SH-SY5Y (cell line): ENCODE measurements around the gene CPN1.

ENCODE experiments used
- GATA2 ChIP-seq: IDR thresholded peaks from 2 replicates; pipeline ENCODE4 v1.6.1; 2011; ENCODE audit warnings: mild to moderate bottlenecking, low read depth, low read length
- GATA3 ChIP-seq: IDR thresholded peaks from 2 replicates; pipeline ENCODE4 v1.6.1; 2011; ENCODE audit warnings: low read depth, mild to moderate bottlenecking, low read length, moderate library complexity

CPN1 gene

DNA sequence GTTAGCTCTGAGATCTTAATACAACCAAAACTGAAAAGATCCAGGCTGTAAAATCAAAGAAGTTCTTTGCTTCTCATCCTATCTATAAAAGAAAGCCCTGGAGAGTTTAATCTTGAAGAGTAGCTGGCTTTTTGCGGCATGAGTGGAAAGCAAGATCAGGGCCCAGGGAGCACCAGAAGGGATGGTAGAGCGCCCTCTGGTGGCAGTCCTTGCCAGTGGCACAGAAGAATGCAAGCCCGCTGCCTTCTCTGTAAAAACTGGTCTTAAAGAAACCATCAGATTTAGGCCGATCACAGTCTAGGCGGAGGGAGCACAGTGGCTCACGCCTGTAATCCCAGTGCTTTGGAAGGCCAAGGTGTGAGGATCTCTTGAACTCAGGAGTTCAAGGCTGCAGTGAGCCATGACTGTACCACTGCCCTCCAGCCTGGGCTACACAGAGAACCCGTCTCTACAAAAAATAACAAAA, 35.6 kb downstream of the CPN1 start:
- no peak for TF ChIP-seq GATA2
- no peak for TF ChIP-seq GATA3

DNA sequence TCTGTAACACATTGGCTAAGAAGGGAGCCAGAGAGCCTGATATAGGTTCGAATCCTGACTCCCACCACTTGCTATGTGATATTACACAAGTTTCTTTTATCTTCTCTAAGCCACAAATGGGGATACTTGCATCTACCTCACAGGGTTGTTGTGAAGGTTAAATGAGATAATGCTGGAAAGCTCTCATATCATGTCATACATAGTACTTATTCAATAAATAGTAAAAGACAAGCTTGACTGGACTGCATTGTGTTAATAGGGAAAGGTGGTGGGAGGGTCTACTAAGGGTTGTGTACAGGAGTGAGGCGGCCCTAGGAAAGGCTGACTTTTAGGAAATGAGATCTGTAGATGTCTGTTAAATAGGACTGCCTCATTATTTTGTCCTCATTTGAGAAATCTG, 36.1 kb downstream of the CPN1 start:
- TF ChIP-seq GATA2, result no peak
- no peak for TF ChIP-seq GATA3

DNA sequence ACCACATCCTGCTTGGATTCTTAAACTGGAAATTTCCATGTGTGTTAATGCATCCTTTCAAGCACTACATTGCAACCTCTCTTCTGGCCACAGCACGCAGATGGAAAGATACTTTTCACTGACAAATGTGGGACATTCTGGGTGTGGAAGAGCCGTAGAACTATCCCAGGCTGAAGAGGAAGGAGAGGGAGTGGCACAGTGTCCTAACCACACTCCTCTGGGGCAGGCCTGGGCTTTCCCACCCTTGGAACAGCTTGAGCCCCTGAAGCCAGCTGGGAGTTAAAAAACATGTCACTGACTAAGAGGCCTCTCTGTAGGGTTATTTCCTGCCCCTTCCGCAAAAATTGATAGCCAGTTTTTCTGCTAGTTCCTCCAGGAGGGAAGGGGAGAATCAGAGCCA, 37.9 kb downstream of the CPN1 start:
- TF ChIP-seq GATA2 (no peak), GATA3 (no peak)

DNA sequence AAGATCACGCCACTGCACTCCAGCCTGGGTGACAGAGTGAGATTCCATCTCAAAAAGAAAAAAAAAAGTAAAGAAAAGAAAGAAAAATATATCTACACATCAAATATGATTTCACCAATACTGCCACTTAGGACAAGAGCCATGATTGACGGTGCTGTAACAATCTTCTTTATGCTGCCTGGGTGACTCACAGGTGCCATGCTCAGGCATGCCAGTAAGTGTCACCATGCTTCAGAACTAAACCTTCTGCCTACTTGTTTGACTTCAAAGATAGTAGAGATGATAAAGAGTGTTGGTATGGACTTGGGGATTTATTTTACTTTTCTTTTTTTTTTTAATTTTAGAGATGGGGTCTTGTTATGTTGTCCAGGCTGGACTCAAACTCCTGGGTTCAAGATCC, 38.3 kb downstream of the CPN1 start:
- TF ChIP-seq GATA3, result no peak
- no peak for TF ChIP-seq GATA2

DNA sequence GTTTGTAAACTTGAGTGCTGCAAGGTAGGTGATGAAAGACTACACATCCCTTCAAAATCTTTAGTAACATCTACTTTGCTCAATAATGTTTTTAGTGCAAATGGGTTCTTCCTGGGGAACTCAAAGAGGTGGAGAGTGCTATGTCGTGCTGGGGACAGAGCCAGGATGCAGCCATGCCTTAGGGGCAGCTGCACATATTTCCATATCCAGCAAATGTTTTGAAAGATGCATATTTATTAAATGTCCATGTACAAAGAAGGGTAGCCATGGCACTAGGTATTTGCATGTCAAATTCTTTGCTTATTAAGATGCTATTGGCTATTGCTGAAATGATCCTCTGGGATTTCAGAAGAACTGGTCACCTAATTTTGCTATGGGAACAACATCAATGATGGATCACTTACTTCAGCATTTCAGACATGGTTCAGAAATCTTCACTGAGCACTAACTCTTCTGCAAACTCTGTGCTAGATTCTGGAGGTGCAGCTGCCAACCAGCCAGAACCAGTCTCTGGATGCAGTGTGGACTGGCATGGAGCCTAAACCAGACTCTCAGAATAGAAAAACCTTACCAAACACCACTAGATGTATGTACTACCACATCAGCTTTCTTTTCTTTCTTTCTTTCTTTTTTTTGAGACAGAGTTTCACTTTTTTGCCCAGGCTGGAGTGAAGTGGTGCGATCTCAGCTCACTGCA, 40.2 kb downstream of the CPN1 start:
- TF ChIP-seq GATA3 (no peak), GATA2 (no peak)

DNA sequence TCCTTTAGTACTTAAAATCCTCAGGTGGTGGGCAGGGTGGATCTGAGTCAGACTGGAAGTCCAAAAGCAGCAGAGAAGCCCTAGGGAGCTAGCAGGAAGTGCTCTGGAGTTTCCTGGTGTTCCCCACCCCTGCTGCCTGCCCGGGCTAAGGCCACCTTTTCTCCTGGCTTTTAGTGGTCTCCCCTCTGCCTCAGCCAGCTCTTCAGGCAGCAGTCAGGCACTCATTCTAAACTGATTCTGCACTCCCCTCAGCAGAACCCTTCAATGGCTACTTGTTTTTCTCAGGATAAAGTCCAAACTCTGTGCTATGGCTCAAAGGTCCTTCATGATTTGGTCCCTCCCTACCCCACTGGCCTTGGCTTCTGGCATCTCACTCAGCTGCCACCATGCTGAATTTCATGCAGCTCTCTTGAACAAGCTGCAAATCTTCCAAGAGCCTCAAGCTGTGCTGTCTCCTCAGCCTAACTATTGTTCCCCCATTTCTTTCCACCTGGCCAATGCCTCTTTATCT, 43.1 kb downstream of the CPN1 start:
- TF ChIP-seq GATA3, result no peak
- TF ChIP-seq GATA2, result no peak

DNA sequence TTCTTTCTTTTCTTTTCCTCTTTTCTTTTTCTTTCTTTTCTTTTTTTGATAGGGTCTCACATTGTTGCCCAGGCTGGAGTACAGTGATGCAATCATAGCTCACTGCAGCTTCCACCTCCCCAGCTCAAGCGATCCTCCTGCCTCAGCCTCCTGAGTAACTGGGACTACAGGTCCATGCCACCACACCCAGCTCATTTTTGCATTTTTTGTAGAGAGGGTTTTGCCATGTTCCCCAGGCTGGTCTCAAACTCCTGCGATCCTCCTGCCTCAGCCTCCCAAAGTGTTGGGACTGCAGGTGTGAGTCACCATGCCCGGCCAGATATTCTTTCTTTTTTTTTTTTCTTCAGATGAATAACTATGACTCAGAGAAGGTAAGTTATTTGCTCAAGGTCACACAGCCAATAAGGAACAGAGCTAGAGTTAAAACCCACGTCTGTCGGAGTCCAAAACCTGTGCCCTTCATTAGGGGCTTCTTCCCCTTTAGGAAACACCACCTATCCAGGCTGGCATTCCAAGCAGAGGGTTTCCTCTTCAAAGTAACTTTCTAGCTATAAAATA, 43.8 kb downstream of the CPN1 start:
- TF ChIP-seq GATA3 (no peak), GATA2 (no peak)

DNA sequence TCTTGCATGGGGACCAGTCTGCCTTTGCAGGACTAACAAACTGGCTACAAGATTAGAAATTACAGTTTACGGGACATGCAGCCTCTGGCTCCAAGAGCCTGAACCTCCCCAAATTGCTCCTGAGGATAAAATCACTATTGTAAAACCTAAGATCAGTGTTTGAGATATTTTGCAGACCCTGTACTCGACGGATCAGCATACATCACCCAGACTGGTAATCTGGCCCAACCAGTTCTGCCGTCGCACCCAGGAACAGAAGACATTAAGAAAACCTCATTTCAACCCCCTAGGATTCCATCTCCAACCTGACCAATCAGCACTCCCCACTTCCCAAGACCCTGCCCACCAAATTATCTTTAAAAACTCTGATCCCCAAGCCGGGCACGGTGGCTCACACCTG, 44.8 kb downstream of the CPN1 start:
- no peak for TF ChIP-seq GATA2
- TF ChIP-seq GATA3, result no peak

DNA sequence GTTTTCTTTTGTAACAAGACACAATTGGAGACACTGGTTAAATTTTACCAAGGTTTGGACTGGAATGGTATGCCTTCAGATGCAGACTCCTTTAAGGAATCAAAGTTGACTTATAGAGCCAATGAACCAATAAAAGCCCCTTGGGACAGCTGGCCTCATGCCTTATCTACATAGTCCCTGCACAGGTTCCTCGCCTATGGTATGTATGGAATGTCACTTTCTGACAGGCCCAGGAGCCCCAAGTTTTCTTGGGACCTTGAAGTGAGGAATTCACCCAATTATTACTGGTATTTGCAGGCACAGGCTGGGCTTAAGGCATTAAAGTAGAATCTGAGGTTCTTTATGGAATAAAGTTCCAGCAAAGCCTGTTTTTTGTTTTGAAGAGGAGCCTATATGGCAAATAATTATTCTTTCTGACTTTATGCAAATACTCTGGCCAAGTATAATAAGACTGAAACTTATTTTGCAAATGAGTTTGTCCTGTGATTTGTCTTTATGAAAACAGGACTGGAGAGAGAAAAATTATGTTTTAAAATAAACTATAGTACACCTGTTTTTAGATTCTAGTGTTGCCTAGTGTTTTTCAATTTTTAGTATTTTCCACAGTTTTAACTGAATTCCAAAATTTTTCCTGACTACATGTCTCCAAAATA, 47.8 kb downstream of the CPN1 start:
- TF ChIP-seq GATA3, result no peak
- no peak for TF ChIP-seq GATA2

DNA sequence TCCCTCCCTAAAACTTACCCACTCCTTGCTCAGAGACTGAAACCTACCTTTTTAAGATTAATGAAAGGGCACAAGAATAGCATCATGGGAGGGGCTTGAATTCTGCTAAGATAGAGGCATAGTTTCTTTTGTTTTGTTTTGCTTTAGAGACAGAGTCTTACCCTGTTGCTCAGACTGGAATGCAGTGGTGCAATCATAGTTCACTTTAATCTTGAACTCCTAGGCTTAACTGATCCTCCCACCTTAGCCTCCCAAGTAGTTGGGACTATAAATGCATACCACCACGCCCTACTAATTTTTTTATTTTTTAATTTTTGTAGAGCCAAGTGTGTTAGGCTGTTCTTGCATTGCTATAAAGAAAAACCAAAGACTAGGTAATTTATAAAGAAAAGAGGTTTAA, 54.3 kb downstream of the CPN1 start:
- TF ChIP-seq GATA2, result no peak
- TF ChIP-seq GATA3, result no peak

DNA sequence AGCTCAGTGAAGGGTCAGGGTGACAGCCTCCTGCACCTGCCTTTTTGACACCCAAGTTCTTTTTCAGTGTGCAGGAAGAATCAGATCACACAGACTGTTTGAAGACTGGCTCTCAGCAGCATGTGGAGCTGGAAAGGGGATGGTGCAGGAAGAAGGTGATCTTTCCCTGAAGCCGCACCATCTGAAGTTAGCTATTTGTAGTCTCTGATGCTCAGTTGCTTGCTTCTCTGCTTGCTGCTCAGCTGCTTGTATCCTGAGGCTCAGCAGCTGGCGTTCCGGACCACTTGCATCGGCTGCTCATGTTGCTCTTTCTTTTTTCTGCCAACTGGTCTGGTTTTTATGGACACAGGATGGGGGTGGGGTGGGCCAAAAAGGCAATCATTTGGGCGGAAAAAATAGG, 56.1 kb downstream of the CPN1 start:
- TF ChIP-seq GATA2 (no peak), GATA3 (no peak)

DNA sequence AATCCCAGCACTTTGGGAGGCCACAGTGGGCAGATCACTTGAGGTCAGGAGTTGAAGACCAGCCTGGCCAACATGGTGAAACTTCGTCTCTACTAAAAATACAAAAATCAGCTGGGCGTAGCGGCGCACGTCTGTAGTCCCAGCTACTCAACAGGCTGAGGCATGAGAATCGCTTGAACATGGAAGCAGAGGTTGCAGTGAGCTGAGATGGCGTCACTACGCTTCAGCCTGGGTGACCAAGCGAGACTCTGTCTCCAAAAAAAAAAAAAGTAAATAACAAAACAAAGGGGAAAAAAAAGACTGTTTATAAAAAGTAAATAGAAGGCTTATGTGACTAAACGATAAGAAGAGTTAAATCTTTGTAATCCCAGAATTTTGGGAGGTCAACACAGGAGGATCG, 56.9 kb downstream of the CPN1 start:
- TF ChIP-seq GATA2, result no peak
- no peak for TF ChIP-seq GATA3

DNA sequence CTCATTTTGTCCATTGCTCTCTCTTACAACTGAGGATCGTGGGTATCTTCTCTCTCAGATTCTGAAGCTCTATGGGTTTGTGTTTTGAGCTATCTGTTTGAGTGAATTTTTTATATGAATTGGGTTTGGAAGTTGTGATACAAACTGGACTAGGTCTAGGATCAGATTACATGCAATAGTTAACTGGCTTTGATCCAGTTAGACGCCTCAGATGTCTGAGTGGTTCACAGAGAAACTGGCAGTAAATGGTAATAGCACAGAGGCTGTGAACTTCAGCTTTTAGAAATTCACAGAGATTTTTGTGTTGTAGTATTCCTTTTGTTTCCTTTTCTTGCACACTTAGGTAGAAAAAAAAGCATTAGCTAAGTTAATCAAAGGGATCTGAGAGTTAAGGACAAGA, 59.3 kb downstream of the CPN1 start:
- no peak for TF ChIP-seq GATA2
- no peak for TF ChIP-seq GATA3

DNA sequence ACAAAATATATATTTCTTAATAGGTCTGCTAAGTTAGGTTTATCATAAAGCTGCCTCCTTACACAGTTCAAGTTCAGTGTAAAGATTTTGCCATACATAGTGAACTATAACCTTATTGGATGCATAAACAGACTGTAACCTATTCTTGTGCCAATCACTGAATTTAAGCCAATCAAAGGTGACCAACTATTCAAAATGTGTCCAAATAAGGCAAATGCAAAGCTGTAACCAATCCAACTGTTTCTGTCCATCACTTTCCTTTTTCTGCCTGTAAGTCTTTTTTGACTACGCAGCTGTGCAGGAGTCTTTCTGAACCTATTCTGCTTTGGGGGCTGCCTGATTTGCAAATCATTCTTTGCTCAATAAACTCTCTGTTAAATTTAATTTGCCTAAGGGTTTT, 60.3 kb downstream of the CPN1 start:
- no peak for TF ChIP-seq GATA2
- TF ChIP-seq GATA3, result no peak

DNA sequence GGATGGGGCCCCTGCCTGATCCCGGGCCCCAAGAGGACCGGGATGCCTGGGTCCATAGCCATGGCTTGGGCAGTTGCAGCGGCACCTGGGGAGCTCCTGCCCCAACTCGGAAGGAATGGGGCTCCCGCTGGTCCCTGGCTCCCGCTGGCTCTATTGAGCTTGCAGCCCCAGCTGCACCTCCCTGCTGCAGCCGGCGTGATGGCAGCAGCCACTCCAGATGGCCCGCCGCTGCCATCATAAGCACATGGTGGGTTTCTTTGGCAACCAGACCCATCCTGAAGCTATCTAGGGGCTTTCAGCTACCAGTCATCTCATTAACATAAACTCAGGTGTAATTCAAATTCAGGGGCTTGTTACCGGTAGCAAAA, 60.8 kb downstream of the CPN1 start:
- TF ChIP-seq GATA3, result no peak
